ENCODE measurements around the gene G6PC1.

The G6PC1 gene

GRCh38 chr17:42924891-42925290 is 24.3 kb downstream of the G6PC1 start:
- H3K27me3 Mint-ChIP-seq (ENCODE audit: low read depth): peaks cover 23% of the 10 kb centered on the region
- H3K4me1 Mint-ChIP-seq (ENCODE audit: low read depth): peaks cover 11% of the 10 kb centered on the region
- no peak overlapping the region for H3K4me3 Mint-ChIP-seq
- H3K36me3 Mint-ChIP-seq (ENCODE audit: low read depth): no peaks in the 10 kb centered on the region
- no peaks in the 10 kb centered on the region for H3K9me3 Mint-ChIP-seq
- H3K27ac Mint-ChIP-seq: no peak overlapping the region

- H3K9me3 Mint-ChIP-seq: no peaks in the 10 kb centered on the region
- H3K4me1 Mint-ChIP-seq (ENCODE audit: low read depth): peaks cover 7% of the 10 kb centered on the region
- no peaks in the 10 kb centered on the region for H3K36me3 Mint-ChIP-seq (ENCODE audit: low read depth)
- no peak overlapping the region for H3K4me3 Mint-ChIP-seq
- peaks cover 1% of the 10 kb centered on the region for H3K27me3 Mint-ChIP-seq (ENCODE audit: low read depth)
- peak overlapping the region; percentile 32 for H3K27ac Mint-ChIP-seq
Measured at GRCh38 chr17:42928714-42929496, 28.3 kb downstream of the G6PC1 start.

- Mint-ChIP-seq H3K27me3 (ENCODE audit: low read depth) (peaks cover 4% of the 10 kb centered on the region), H3K36me3 (ENCODE audit: low read depth) (no peaks in the 10 kb centered on the region), H3K4me3 (no peak overlapping the region), H3K4me1 (ENCODE audit: low read depth) (peaks cover 7% of the 10 kb centered on the region), H3K9me3 (no peaks in the 10 kb centered on the region), H3K27ac (no peak overlapping the region)
Measured at GRCh38 chr17:42929497-42929844, 28.9 kb downstream of the G6PC1 start.

- Mint-ChIP-seq H3K4me3 (no peak overlapping the region), H3K27me3 (ENCODE audit: low read depth) (peaks cover 4% of the 10 kb centered on the region), H3K4me1 (ENCODE audit: low read depth) (no peaks in the 10 kb centered on the region), H3K27ac (no peak overlapping the region), H3K36me3 (ENCODE audit: low read depth) (no peaks in the 10 kb centered on the region), H3K9me3 (no peaks in the 10 kb centered on the region)
Measured at GRCh38 chr17:42937712-42938596, 37.4 kb downstream of the G6PC1 start.

GRCh38 chr17:42944211-42944610 is 43.6 kb downstream of the G6PC1 start:
- H3K27me3 Mint-ChIP-seq (ENCODE audit: low read depth): no peaks in the 10 kb centered on the region
- no peaks in the 10 kb centered on the region for H3K9me3 Mint-ChIP-seq
- H3K4me1 Mint-ChIP-seq (ENCODE audit: low read depth): no peaks in the 10 kb centered on the region
- no peak overlapping the region for H3K4me3 Mint-ChIP-seq
- H3K27ac Mint-ChIP-seq: no peak overlapping the region
- peaks cover 7% of the 10 kb centered on the region for H3K36me3 Mint-ChIP-seq (ENCODE audit: low read depth)

- Mint-ChIP-seq H3K9me3 (no peaks in the 10 kb centered on the region), H3K4me1 (ENCODE audit: low read depth) (peaks cover 3% of the 10 kb centered on the region), H3K27me3 (ENCODE audit: low read depth) (no peaks in the 10 kb centered on the region), H3K36me3 (ENCODE audit: low read depth) (peaks cover 18% of the 10 kb centered on the region), H3K27ac (no peak overlapping the region), H3K4me3 (no peak overlapping the region)
Measured at GRCh38 chr17:42946812-42947211, 46.2 kb downstream of the G6PC1 start.

- H3K9me3 Mint-ChIP-seq: no peaks in the 10 kb centered on the region
- H3K27ac Mint-ChIP-seq: no peak overlapping the region
- H3K27me3 Mint-ChIP-seq (ENCODE audit: low read depth): no peaks in the 10 kb centered on the region
- H3K4me3 Mint-ChIP-seq: no peak overlapping the region
- peaks cover 31% of the 10 kb centered on the region for H3K36me3 Mint-ChIP-seq (ENCODE audit: low read depth)
- peaks cover 6% of the 10 kb centered on the region for H3K4me1 Mint-ChIP-seq (ENCODE audit: low read depth)
Measured at GRCh38 chr17:42950044-42950783, 49.6 kb downstream of the G6PC1 start.

Measured in T-helper 1 cell treated with Interleukin-12 subunit alpha and Interleukin-12 subunit beta and Interleukin-4 antibody, amounts not matched to agents 30 μg/mL and 1 μg/mL, for 36 hours (primary cell).